Fibroblast of mammary gland (primary cell): Measurements from ENCODE around the gene GSG1L2.
A peak's percentile ranks its signal among the peaks of the same experiment; 100 is the strongest.

Experiments used
- DNase-seq: peaks from one replicate; pipeline ENCODE4 v3.0.0-alpha.2; 2010; ENCODE audit warnings: low read depth
- H3K4me3 ChIP-seq: 2 replicates; pipeline ENCODE4 v1.5.1; 2011; ENCODE audit warnings: low read depth, mild to moderate bottlenecking, low read length, moderate library complexity; ENCODE audit not compliant: control insufficient read depth
- CTCF ChIP-seq: conservative IDR thresholded peaks from 2 replicates; pipeline ENCODE4 v1.5.1; 2011; ENCODE audit warnings: low read depth, low read length, inconsistent platforms; ENCODE audit not compliant: control insufficient read depth, insufficient read depth

The GSG1L2 gene

GRCh38 chr17:9769036-9769695, 52.7 kb downstream of the GSG1L2 start:
- H3K4me3 ChIP-seq, result no peak overlapping the region
- DNase-seq, result no peak
- no peak for TF ChIP-seq CTCF

- DNase-seq, result peak; percentile 54
- no peak overlapping the region for H3K4me3 ChIP-seq
- TF ChIP-seq CTCF, result peak; percentile 44
Observed at GRCh38 chr17:9768381-9768934, 53.4 kb downstream of the GSG1L2 start.

- H3K4me3 ChIP-seq, result no peak overlapping the region
- no peak for TF ChIP-seq CTCF
- no peak for DNase-seq
Observed at GRCh38 chr17:9767432-9767991, 54.4 kb downstream of the GSG1L2 start.

GRCh38 chr17:9766970-9767369, 54.9 kb downstream of the GSG1L2 start:
- TF ChIP-seq CTCF, result no peak
- DNase-seq, result peak; percentile 16
- no peak overlapping the region for H3K4me3 ChIP-seq

GRCh38 chr17:9765322-9765721, 56.6 kb downstream of the GSG1L2 start:
- no peak for TF ChIP-seq CTCF
- H3K4me3 ChIP-seq, result no peak overlapping the region
- DNase-seq, result no peak

- DNase-seq, result no peak
- no peak overlapping the region for H3K4me3 ChIP-seq
- TF ChIP-seq CTCF, result no peak
Observed at GRCh38 chr17:9763643-9764042, 58.2 kb downstream of the GSG1L2 start.
